ENCODE results near the gene KCNG3.
"Not testable (repeated sequence)": the region's sequence is repeated elsewhere in the genome, so short reads cannot be mapped to it uniquely, and the experiment has no call there.

Gene KCNG3

GRCh38 chr2:42421601-42422239 is 72.1 kb downstream of the KCNG3 start:
- peak; percentile 25 for DNase-seq

GRCh38 chr2:42421157-42421485 is 72.7 kb downstream of the KCNG3 start:
- no peak for DNase-seq

- DNase-seq = no peak
Observed at GRCh38 chr2:42414648-42415047, 79.1 kb downstream of the KCNG3 start.

GRCh38 chr2:42414158-42414557 is 79.6 kb downstream of the KCNG3 start:
- DNase-seq = no peak

GRCh38 chr2:42410742-42411514 is 82.9 kb downstream of the KCNG3 start:
- no peak for DNase-seq

GRCh38 chr2:42408009-42408408 is 85.8 kb downstream of the KCNG3 start:
- no peak for DNase-seq

- no peak for DNase-seq
Observed at GRCh38 chr2:42407476-42407875, 86.3 kb downstream of the KCNG3 start.

- DNase-seq = peak; percentile 16
Observed at GRCh38 chr2:42404676-42405075, 89.1 kb downstream of the KCNG3 start.

GRCh38 chr2:42401773-42402172 is 92.0 kb downstream of the KCNG3 start:
- no peak for DNase-seq

GRCh38 chr2:42398052-42398451 is 95.7 kb downstream of the KCNG3 start:
- DNase-seq = not testable (repeated sequence)

- DNase-seq = not testable (repeated sequence)
Observed at GRCh38 chr2:42393320-42393719, 100.5 kb downstream of the KCNG3 start.

- DNase-seq = no peak
Observed at GRCh38 chr2:42392191-42392590, 101.6 kb downstream of the KCNG3 start.
